ENCODE data around the gene MYL12B. TPM values are rescaled to one million over a fixed set of nuclear protein-coding genes. Genes with fewer than 3 reads are reported as not detected.

MYL12B gene
- total and polyA plus RNA-seq, 2 of the 8 experiments (the other 6 are each of a cell fraction or from before 2014, with no cell fraction given) = 174 to 188 TPM

DNA sequence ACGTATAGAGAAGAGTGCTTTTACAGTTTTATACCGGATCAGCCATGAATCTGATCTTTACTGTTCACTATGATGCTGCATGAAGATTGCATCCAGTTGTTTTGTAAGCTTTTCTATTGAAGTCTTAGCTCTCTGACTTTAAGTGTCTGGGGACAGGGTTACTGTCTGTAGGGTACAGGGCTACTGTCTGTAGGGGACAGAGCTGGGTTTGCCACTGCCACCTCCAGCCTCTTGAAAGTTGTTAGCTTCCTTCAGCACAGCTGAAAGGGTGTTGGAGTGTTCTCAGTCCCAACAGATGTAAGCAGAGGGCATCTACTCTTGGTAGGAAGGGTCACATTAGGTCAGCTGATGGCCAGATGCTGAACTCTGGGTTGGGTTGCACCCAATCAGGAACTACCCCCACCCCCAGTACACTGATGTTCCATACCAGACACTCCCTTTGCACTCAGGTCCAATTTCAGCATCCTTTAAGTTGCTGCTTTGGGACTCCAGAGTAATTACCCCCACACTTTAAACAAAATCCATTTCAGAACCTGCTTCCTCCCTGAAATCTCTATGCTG is 58.0 kb downstream of the MYL12B start:
- Histone ChIP-seq H3K23ac (ENCODE audit: insufficient read length) (no peak overlapping the region), H4K20me1 (replicated peaks in 1 of 2; ENCODE audit: control insufficient read depth in 1 of 2, insufficient read depth in 2 of 2, low read length in 2 of 2) (no peaks in the 10 kb centered on the region), H3K79me2 (ENCODE audit: control insufficient read depth in 1 of 2, insufficient read depth in 2 of 2, low read length in 2 of 2) (no peaks in the 10 kb centered on the region), H3K27me3 (replicated peaks in 1 of 4; ENCODE audit: control insufficient read depth in 3 of 4, extremely low read depth in 1 of 4, insufficient read depth in 3 of 4, low read length in 3 of 4) (no peaks in the 10 kb centered on the region), H3K14ac (ENCODE audit: insufficient read length) (no peak overlapping the region), H3K4me1 (replicated peaks in 1 of 4; ENCODE audit: control insufficient read depth in 3 of 4, insufficient read depth in 4 of 4, low read length in 3 of 4) (no peaks in the 10 kb centered on the region; a peak in 1 of 7 replicates), H3K18ac (ENCODE audit: extremely low read depth, low read length) (no peak overlapping the region), H3K23me2 (ENCODE audit: low read depth, low read length) (no peaks in the 10 kb centered on the region), H3K4ac (replicated peaks; ENCODE audit: insufficient read length, low read depth, low read length) (no peak overlapping the region), H3K79me1 (ENCODE audit: low read depth, low read length) (no peaks in the 10 kb centered on the region), H2BK5ac (ENCODE audit: low read depth, low read length) (no peak overlapping the region), H4K5ac (ENCODE audit: insufficient read length, low read depth, low read length) (no peak overlapping the region), H2BK15ac (ENCODE audit: low read length) (no peak overlapping the region), H3K36me3 (ENCODE audit: control insufficient read depth in 2 of 4, insufficient read depth in 4 of 4, low read length in 3 of 4) (no peaks in the 10 kb centered on the region), H3K56ac (replicated peaks; ENCODE audit: insufficient read length, low read depth, low read length) (no peak overlapping the region), H3K4me2 (ENCODE audit: insufficient read depth in 1 of 2, low read depth in 2 of 2, low read length in 2 of 2) (no peak overlapping the region; a peak in 1 of 4 replicates), H2BK12ac (ENCODE audit: low read depth, low read length) (no peak overlapping the region), H3K27ac (ENCODE audit: low read depth, low read length) (no peak overlapping the region), H2BK20ac (ENCODE audit: low read length) (no peak overlapping the region), H2BK120ac (replicated peaks; ENCODE audit: low read depth, low read length) (no peak overlapping the region), H3K9ac (replicated peaks in 1 of 4; ENCODE audit: extremely low read depth in 1 of 4, low read depth in 3 of 4, low read length in 3 of 4) (no peak overlapping the region), H4K91ac (replicated peaks; ENCODE audit: insufficient read length, low read length) (no peak overlapping the region), H3K4me3 (ENCODE audit: extremely low read depth in 1 of 4, insufficient read depth in 2 of 4, low read depth in 3 of 4, low read length in 4 of 4) (no peak overlapping the region), H2AK5ac (ENCODE audit: low read depth, low read length) (no peak overlapping the region), H4K8ac (ENCODE audit: extremely low read depth, insufficient read depth, low read length) (no peak overlapping the region), H3K9me3 (ENCODE audit: insufficient read depth in 2 of 2, low read depth in 1 of 2, low read length in 1 of 2) (no peaks in the 10 kb centered on the region), H2AFZ (ENCODE audit: low read length) (peak overlapping the region; percentile 66; the same call in 1 of the 2 replicates)
- WGBS, 2 experiments (ENCODE audit: extremely low coverage in 1 of 2, insufficient coverage in 1 of 2, insufficient read length in 1 of 2, insufficient replicate concordance in 2 of 2, low coverage in 1 of 2, low lambda C conversion rate in 2 of 2, missing lambda C conversion rate in 1 of 2) = 92% methylated on average over 2 of the region's 2 CpGs; no CpG with 5 or more reads in 1 of the 2 experiments
- no peak for FAIRE-seq
- ChIA-PET CTCF (ENCODE audit: partially characterized antibody) (interaction anchor here (0.6 to 2.6 kb wide), 7 partner anchors 13 to 265 kb away, joined by 3 to 17 read pairs (median 3); no protein-coding TSS in a partner anchor), POLR2A (ENCODE audit: partially characterized antibody) (interaction anchor here (1.1 kb wide), 1 partner anchor 23 kb away, joined by 4 read pairs; no protein-coding TSS in a partner anchor)
- TF ChIP-seq, protein P1, sequence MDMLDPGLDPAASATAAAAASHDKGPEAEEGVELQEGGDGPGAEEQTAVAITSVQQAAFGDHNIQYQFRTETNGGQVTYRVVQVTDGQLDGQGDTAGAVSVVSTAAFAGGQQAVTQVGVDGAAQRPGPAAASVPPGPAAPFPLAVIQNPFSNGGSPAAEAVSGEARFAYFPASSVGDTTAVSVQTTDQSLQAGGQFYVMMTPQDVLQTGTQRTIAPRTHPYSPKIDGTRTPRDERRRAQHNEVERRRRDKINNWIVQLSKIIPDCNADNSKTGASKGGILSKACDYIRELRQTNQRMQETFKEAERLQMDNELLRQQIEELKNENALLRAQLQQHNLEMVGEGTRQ (IDR thresholded peaks at IDR 0.05; ENCODE audit: low read length) = no peak
- no peak for TF ChIP-seq RBBP5 (IDR thresholded peaks at IDR 0.05; ENCODE audit: borderline replicate concordance, low read depth, low read length)
- TF ChIP-seq POLR2AphosphoS5 (IDR thresholded peaks at IDR 0.05; ENCODE audit: low read depth, low read length) = no peak
- no peak for TF ChIP-seq CHD1 (IDR thresholded peaks at IDR 0.05; ENCODE audit: low read depth, low read length)
- no peak for DNase-seq (ENCODE audit: low read depth in 1 of 2, low spot score in 2 of 2)

All from H1 (cell line).